Measurements from ENCODE around the gene PHF21A.

DNA sequence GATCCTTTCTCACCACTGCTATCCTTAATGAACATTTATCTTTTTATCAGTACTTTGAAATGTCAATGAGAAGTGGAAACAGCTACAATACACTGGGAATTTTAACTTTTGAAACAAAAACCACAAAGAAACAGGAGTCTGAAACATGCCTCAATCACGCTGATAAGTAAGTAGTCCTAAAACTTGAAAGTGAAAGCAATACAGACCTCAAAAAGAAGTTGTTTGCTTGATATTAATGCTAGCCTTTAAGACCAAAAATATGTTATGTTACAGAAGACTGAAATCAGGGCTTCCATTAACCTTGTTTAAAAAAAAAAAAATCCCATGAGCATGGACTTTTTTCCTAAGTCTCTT is 21.3 kb downstream of the PHF21A start:
- TF ChIP-seq GATA2 (IDR thresholded peaks at IDR 0.05; ENCODE audit: low read depth, low read length): no peak
- TF ChIP-seq GATA3 (IDR thresholded peaks at IDR 0.05; ENCODE audit: low read depth, low read length): no peak
